RWPE2 (cell line): ENCODE data around the gene AVEN.
"Not testable (repeated sequence)": the region's sequence is repeated elsewhere in the genome, so short reads cannot be mapped to it uniquely, and the experiment has no call there.

ENCODE experiments used
- ATAC-seq: fragments of 200-7000 bp; cut with Tn5 transposase; 3 replicates; pipeline ENCODE4 v1.9.1; 2021; ENCODE audit warnings: low read depth
- DNase-seq: peaks from one replicate; pipeline ENCODE4 v3.0.0-alpha.2; 2020; ENCODE audit warnings: low spot score
- H3K27ac ChIP-seq: fragments of 450-650 bp; 2 replicates; pipeline ENCODE4 v1.5.1; 2017; ENCODE audit warnings: mild to moderate bottlenecking; ENCODE audit not compliant: poor library complexity, severe bottlenecking
- H3K27me3 ChIP-seq: fragments of 250-450 bp; sonication (Bioruptor Pico); 2 replicates; pipeline ENCODE4 v1.5.1; 2021; ENCODE audit warnings: mild to moderate bottlenecking, moderate library complexity; ENCODE audit not compliant: insufficient read depth, poor library complexity, severe bottlenecking
- H3K36me3 ChIP-seq: fragments of 250-450 bp; sonication (Bioruptor Pico); 2 replicates; pipeline ENCODE4 v1.5.1; 2020; ENCODE audit warnings: low read depth, mild to moderate bottlenecking, moderate library complexity
- H3K4me1 ChIP-seq: fragments of 250-450 bp; sonication (Bioruptor Pico); 2 replicates; pipeline ENCODE4 v1.5.1; 2021; ENCODE audit warnings: mild to moderate bottlenecking, moderate library complexity; ENCODE audit not compliant: insufficient read depth, poor library complexity, severe bottlenecking
- H3K4me3 ChIP-seq: fragments of 250-450 bp; sonication (Bioruptor Pico); 2 replicates; pipeline ENCODE4 v1.5.1; 2021; ENCODE audit warnings: mild to moderate bottlenecking, moderate library complexity; ENCODE audit not compliant: severe bottlenecking
- H3K9me3 ChIP-seq: fragments of 250-450 bp; sonication (Bioruptor Pico); 2 replicates; pipeline ENCODE4 v1.5.1; 2021; ENCODE audit warnings: mild to moderate bottlenecking, moderate library complexity; ENCODE audit not compliant: severe bottlenecking
- TF ChIP-seq, protein P1 (sequence below): fragments of 450-650 bp; IDR thresholded peaks from one replicate; pipeline ENCODE4 v1.5.1; 2017; ENCODE audit warnings: mild to moderate bottlenecking, moderate library complexity; ENCODE audit not compliant: poor library complexity, severe bottlenecking

AVEN gene

GRCh38 chr15:33825453-33825852, 213.6 kb downstream of the AVEN start:
- Histone ChIP-seq H3K9me3 (no peaks in the 10 kb centered on the region), H3K4me1 (no peaks in the 10 kb centered on the region), H3K36me3 (no peaks in the 10 kb centered on the region), H3K4me3 (no peak overlapping the region), H3K27ac (no peak overlapping the region), H3K27me3 (no peaks in the 10 kb centered on the region)
- no peak for DNase-seq
- TF ChIP-seq, protein P1, sequence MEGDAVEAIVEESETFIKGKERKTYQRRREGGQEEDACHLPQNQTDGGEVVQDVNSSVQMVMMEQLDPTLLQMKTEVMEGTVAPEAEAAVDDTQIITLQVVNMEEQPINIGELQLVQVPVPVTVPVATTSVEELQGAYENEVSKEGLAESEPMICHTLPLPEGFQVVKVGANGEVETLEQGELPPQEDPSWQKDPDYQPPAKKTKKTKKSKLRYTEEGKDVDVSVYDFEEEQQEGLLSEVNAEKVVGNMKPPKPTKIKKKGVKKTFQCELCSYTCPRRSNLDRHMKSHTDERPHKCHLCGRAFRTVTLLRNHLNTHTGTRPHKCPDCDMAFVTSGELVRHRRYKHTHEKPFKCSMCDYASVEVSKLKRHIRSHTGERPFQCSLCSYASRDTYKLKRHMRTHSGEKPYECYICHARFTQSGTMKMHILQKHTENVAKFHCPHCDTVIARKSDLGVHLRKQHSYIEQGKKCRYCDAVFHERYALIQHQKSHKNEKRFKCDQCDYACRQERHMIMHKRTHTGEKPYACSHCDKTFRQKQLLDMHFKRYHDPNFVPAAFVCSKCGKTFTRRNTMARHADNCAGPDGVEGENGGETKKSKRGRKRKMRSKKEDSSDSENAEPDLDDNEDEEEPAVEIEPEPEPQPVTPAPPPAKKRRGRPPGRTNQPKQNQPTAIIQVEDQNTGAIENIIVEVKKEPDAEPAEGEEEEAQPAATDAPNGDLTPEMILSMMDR, result no peak
- no peak for ATAC-seq

DNA sequence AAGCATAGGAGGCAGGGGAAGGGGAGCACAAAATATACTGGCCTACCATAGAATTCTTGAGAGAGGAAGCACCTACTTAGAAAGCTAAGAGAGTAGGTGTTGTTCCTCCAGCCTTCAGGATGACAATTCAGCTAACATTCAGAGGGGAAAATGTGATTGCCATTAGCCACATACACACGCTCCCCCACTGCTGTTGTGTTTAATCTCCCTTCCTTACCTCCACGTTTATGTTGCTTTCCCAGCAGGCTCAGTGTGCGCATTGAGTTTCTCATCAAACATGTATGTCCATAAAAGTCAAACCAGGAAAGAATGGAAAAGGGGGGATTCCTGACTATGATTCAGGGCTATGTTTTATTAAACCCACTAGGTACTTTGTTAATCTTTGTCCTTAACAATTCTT, 215.9 kb downstream of the AVEN start:
- no peak overlapping the region for H3K27ac ChIP-seq
- TF ChIP-seq, protein P1, result no peak
- H3K36me3 ChIP-seq, result no peaks in the 10 kb centered on the region
- H3K4me1 ChIP-seq, result no peaks in the 10 kb centered on the region
- DNase-seq (no peak), ATAC-seq (no peak)
- no peaks in the 10 kb centered on the region for H3K9me3 ChIP-seq
- H3K4me3 ChIP-seq, result no peak overlapping the region
- no peaks in the 10 kb centered on the region for H3K27me3 ChIP-seq

DNA sequence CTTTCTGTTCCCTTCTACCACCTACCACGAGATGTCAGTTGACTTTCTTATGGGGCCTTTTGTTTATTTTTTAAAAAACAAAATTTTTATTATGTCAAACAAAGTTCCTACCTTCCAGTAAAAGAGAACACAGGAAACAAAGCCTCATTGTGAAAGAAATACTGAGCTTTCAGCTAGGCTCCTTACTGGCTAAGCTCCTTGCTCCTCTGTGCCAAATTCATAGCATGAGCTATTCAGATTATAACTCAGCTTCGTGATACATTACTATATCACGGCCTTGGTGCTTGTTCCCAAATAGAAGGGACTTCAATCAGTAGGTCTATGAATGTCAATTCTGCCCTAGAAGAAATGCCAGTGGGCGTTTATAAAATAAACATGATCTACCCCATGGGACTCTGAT, 216.5 kb downstream of the AVEN start:
- Histone ChIP-seq H3K36me3 (no peaks in the 10 kb centered on the region), H3K4me3 (no peak overlapping the region), H3K27me3 (no peaks in the 10 kb centered on the region), H3K27ac (no peak overlapping the region), H3K9me3 (no peaks in the 10 kb centered on the region), H3K4me1 (no peaks in the 10 kb centered on the region)
- TF ChIP-seq, protein P1, result no peak
- ATAC-seq (no peak), DNase-seq (no peak)

DNA sequence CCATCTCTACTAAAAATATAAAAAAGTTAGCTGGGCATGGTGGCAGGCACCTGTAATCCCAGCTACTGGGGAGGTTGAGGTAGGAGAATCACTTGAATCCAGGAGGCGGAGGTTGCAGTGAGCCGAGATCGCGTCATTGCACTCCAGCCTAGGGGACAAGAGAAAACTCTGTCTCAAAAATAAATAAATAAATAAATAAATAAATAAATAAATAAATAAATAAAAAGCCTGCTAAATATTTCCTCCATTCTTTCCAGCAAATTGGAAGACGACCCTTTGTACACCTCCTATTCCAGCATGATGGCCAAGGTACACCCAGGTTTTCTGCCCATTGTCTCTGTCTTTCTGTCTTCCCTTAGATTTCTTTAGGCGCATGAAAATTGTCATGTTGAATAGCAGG, 219.5 kb downstream of the AVEN start:
- not testable (repeated sequence) for H3K27ac ChIP-seq, DNase-seq, H3K9me3 ChIP-seq, ATAC-seq, H3K36me3 ChIP-seq, H3K4me3 ChIP-seq, H3K4me1 ChIP-seq, H3K27me3 ChIP-seq
